Endothelial cell (in vitro differentiated cells): ENCODE results near the gene VCL. TPM values are rescaled to one million over a fixed set of nuclear protein-coding genes. Genes with fewer than 3 reads are reported as not detected.

Experiments
- DNase-seq: peaks from one replicate; pipeline ENCODE4 v3.0.0; 2021; ENCODE audit warnings: low spot score
- H3K27ac Mint-ChIP-seq: one replicate; pipeline ENCODE4 v1.8.0; 2021; ENCODE audit warnings: mixed read lengths, inconsistent platforms; ENCODE audit not compliant: unreplicated experiment
- H3K27me3 Mint-ChIP-seq: one replicate; pipeline ENCODE4 v1.8.0; 2021; ENCODE audit warnings: mild to moderate bottlenecking, moderate library complexity, mixed read lengths, inconsistent platforms; ENCODE audit not compliant: unreplicated experiment
- H3K36me3 Mint-ChIP-seq: one replicate; pipeline ENCODE4 v1.8.0; 2021; ENCODE audit warnings: mild to moderate bottlenecking, low read depth, mixed read lengths, inconsistent platforms; ENCODE audit not compliant: unreplicated experiment
- H3K4me1 Mint-ChIP-seq: one replicate; pipeline ENCODE4 v1.8.0; 2021; ENCODE audit warnings: mild to moderate bottlenecking, mixed read lengths, inconsistent platforms; ENCODE audit not compliant: unreplicated experiment
- H3K4me3 Mint-ChIP-seq: one replicate; pipeline ENCODE4 v1.8.0; 2021; ENCODE audit warnings: mild to moderate bottlenecking, mixed read lengths, inconsistent platforms; ENCODE audit not compliant: unreplicated experiment
- H3K9me3 Mint-ChIP-seq: one replicate; pipeline ENCODE4 v1.8.0; 2021; ENCODE audit warnings: mixed read lengths, inconsistent platforms; ENCODE audit not compliant: unreplicated experiment
- total RNA-seq: library from RNA; stranded (reverse); fragmentation: NEBNext Ultra II Directional; extraction: Animal tissue kit (Norgen Biotek cat#: 25700); gene quantifications from one replicate; pipeline ENCODE4 v1.2.1, GENCODE V29; 2021; ENCODE audit not compliant: unreplicated experiment
- TF ChIP-seq, protein P1 (sequence below): fragments of 200-600 bp; sonication (generic); IDR thresholded peaks from one replicate; pipeline ENCODE4 v1.5.0; 2021; ENCODE audit warnings: antibody characterized with exemption; ENCODE audit not compliant: unreplicated experiment

The VCL gene
- total RNA-seq, 1 donor from 2014 or later, result 200 TPM

DNA sequence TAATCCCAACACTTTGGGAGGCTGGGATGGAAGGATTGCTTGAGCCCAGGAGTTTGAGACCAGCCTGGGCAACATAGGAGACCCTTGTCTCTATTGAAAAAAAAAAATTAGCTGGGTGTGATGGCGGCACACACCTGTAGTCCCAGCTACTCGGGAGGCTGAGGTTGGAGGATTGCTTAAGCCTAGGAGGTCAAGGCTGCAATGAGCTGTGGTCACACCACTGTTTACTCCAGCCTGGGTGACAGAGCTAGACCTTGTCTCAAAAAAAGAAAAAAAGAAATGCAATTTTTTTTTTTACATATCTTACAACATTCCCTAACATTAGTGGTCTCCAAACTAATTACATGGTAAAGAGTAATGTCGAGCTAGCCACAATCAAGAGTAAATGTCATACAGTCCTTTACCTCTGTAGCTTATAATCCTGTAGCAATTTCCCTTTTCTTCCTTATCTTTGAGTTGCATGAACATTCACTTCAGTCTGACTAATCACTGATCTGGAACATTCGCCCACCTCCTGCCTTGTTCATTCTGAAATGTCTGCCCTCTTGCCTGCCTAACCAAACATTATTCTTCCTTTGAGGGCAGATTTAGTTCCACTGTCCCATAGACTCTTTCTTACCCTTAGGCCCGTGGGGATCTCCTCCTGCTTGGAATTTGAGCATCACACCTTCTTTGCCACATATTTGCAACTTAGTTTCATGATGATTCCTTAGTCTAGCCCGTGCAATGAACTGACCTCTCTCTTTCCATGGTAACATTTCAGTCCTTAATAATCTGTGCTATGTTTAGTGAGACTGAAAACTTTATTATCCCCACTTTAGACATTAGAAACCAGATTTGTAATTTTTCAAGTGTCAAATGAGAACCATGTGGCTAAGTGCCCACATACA, 4.8 kb upstream of the VCL start:
- H3K27ac Mint-ChIP-seq, result no peak overlapping the region
- no peaks in the 10 kb centered on the region for H3K9me3 Mint-ChIP-seq
- no peak for DNase-seq
- peaks cover 5% of the 10 kb centered on the region for H3K27me3 Mint-ChIP-seq
- H3K4me3 Mint-ChIP-seq, result no peak overlapping the region
- H3K36me3 Mint-ChIP-seq, result no peaks in the 10 kb centered on the region
- H3K4me1 Mint-ChIP-seq, result peaks cover 22% of the 10 kb centered on the region
- TF ChIP-seq, protein P1, sequence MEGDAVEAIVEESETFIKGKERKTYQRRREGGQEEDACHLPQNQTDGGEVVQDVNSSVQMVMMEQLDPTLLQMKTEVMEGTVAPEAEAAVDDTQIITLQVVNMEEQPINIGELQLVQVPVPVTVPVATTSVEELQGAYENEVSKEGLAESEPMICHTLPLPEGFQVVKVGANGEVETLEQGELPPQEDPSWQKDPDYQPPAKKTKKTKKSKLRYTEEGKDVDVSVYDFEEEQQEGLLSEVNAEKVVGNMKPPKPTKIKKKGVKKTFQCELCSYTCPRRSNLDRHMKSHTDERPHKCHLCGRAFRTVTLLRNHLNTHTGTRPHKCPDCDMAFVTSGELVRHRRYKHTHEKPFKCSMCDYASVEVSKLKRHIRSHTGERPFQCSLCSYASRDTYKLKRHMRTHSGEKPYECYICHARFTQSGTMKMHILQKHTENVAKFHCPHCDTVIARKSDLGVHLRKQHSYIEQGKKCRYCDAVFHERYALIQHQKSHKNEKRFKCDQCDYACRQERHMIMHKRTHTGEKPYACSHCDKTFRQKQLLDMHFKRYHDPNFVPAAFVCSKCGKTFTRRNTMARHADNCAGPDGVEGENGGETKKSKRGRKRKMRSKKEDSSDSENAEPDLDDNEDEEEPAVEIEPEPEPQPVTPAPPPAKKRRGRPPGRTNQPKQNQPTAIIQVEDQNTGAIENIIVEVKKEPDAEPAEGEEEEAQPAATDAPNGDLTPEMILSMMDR, result no peak

DNA sequence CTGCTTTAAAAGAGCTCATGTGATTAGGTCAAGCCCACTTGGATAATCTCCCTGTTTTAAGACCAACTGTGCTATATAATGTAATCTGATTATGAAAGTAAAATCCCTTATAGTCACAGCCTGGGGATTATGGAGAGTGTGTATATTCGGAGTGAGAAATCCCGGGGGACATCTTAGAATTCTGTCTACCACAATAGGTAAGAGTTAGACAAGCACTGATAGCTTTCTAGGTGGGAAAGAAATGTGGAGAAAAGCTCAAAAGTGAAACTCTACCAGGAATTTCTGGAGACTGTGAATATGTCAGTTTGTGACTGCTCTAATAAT, 2.9 kb upstream of the VCL start:
- TF ChIP-seq, protein P1, result no peak
- H3K27ac Mint-ChIP-seq, result no peak overlapping the region
- no peak for DNase-seq
- no peaks in the 10 kb centered on the region for H3K9me3 Mint-ChIP-seq
- peaks cover 17% of the 10 kb centered on the region for H3K27me3 Mint-ChIP-seq
- no peak overlapping the region for H3K4me3 Mint-ChIP-seq
- peaks cover 8% of the 10 kb centered on the region for H3K36me3 Mint-ChIP-seq
- H3K4me1 Mint-ChIP-seq, result peaks cover 36% of the 10 kb centered on the region

DNA sequence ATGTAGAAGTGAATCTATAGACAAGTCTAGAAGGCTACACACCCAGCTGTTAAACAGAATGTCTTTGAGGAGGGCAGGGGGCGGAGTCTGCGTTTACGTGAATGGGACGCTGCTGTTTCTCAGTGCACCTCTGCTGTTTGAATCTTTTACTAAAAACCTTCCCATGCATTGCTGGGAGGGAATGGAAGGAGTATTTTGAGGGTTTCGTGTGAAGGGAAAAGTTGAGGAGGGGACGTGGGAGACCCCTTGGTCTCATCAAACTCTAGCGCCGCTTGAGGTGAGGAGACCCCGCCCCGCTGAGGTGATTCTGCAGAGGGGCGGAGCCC, 492 bp upstream of the VCL start:
- Mint-ChIP-seq H3K9me3 (no peaks in the 10 kb centered on the region), H3K4me1 (peaks cover 40% of the 10 kb centered on the region), H3K27me3 (peaks cover 17% of the 10 kb centered on the region), H3K27ac (peak overlapping the region; percentile 98), H3K36me3 (peaks cover 13% of the 10 kb centered on the region), H3K4me3 (peak overlapping the region; percentile 97)
- TF ChIP-seq, protein P1, result no peak
- no peak for DNase-seq

DNA sequence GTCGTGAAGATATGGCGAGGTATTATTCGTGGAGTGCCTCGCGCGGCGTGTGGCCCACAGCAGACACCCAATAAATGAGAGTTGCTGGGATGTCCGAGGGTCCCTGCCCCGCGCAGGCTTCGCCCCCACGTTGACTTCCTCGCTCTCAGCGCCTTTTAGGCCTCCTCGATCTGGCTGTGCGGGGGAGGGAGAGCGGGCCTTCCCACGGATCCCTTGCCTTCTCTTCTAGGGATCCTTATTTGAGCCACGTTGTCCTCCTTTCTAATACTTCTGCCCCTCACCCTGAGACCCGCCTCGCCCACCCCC, 660 bp downstream of the VCL start:
- TF ChIP-seq, protein P1, result no peak
- H3K27ac Mint-ChIP-seq, result peak overlapping the region; percentile 97
- H3K36me3 Mint-ChIP-seq, result peaks cover 13% of the 10 kb centered on the region
- H3K27me3 Mint-ChIP-seq, result peaks cover 17% of the 10 kb centered on the region
- H3K4me1 Mint-ChIP-seq, result peaks cover 33% of the 10 kb centered on the region
- H3K9me3 Mint-ChIP-seq, result no peaks in the 10 kb centered on the region
- no peak for DNase-seq
- peak overlapping the region; percentile 99 for H3K4me3 Mint-ChIP-seq

DNA sequence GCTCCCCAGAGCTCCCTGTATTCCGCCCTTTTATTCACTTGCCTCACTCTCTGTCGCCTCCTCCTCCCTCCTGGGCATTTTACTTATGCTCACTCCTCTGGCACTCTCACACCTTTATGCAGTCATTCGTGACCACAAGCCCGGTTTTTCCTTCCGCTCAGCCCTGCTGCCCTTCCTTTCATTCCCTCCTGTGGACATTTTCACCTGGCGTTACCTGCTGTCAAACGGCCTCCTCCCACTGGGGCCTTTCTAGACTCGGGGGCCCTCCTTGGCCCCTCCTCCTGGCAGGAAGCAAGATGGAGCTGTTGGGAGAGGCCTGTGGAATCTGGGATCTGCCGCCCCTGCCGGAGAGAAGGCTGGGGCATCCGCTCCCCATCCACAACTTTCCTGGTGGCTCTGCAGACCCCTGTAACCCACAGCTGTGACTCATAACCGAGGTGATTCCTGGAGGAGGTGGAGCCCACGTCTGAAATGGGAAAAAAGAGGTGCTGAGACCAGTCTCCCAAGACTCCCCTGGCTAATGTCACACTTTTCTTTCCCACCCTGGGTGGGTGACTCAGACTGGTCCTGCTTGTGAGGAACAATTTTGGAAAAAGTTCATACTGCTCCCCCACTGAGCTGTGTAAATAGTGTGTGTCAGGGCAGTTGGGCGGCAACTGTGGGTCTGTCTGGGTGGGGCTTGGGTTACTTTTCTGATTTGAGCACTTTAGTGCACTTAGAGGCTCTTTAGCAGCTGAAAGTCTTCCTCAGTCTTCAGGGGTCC, 1.2 kb downstream of the VCL start:
- DNase-seq, result peak; percentile 71
- H3K27ac Mint-ChIP-seq, result peak overlapping the region; percentile 97

More for the DNA sequence above, 1.2 kb downstream of the VCL start:
- Mint-ChIP-seq H3K36me3 (peaks cover 13% of the 10 kb centered on the region), H3K4me3 (peak overlapping the region; percentile 99), H3K4me1 (peaks cover 32% of the 10 kb centered on the region), H3K27me3 (peaks cover 17% of the 10 kb centered on the region), H3K9me3 (no peaks in the 10 kb centered on the region)
- TF ChIP-seq, protein P1, result no peak
